ENCODE results near the gene ARL16.
A peak's percentile ranks its signal among the peaks of the same experiment; 100 is the strongest.

ARL16 gene

GRCh38 chr17:81722184-81723120 lies 38.9 kb upstream of the ARL16 start:
- Mint-ChIP-seq H3K27me3 (ENCODE audit: low read depth) (peaks cover 3% of the 10 kb centered on the region), H3K4me3 (no peak overlapping the region), H3K4me1 (no peaks in the 10 kb centered on the region), H3K36me3 (ENCODE audit: low read depth) (no peaks in the 10 kb centered on the region), H3K27ac (no peak overlapping the region), H3K9me3 (no peaks in the 10 kb centered on the region)
- TF ChIP-seq CTCF (IDR thresholded peaks at IDR 0.05; ENCODE audit: unreplicated experiment in 3 of 3), result no peak

GRCh38 chr17:81720267-81721071 lies 36.9 kb upstream of the ARL16 start:
- no peak for TF ChIP-seq CTCF (IDR thresholded peaks at IDR 0.05; ENCODE audit: unreplicated experiment in 3 of 3)

GRCh38 chr17:81719410-81720266 lies 36.0 kb upstream of the ARL16 start:
- no peaks in the 10 kb centered on the region for H3K9me3 Mint-ChIP-seq
- no peak overlapping the region for H3K4me3 Mint-ChIP-seq
- H3K27ac Mint-ChIP-seq, result no peak overlapping the region
- no peaks in the 10 kb centered on the region for H3K36me3 Mint-ChIP-seq (ENCODE audit: low read depth)
- no peaks in the 10 kb centered on the region for H3K4me1 Mint-ChIP-seq
- no peaks in the 10 kb centered on the region for H3K27me3 Mint-ChIP-seq (ENCODE audit: low read depth)
- TF ChIP-seq CTCF (IDR thresholded peaks at IDR 0.05; ENCODE audit: unreplicated experiment in 3 of 3), result no peak

More at GRCh38 chr17:81720267-81721071, 36.9 kb upstream of the ARL16 start:
- Mint-ChIP-seq H3K36me3 (ENCODE audit: low read depth) (no peaks in the 10 kb centered on the region), H3K27me3 (ENCODE audit: low read depth) (no peaks in the 10 kb centered on the region), H3K4me3 (no peak overlapping the region), H3K9me3 (no peaks in the 10 kb centered on the region), H3K4me1 (no peaks in the 10 kb centered on the region), H3K27ac (no peak overlapping the region)

- H3K9me3 Mint-ChIP-seq, result no peaks in the 10 kb centered on the region
- peak overlapping the region in 1 of 3 experiments; percentile 26 for H3K4me3 Mint-ChIP-seq
- H3K27ac Mint-ChIP-seq, result no peak overlapping the region
- H3K4me1 Mint-ChIP-seq, result peaks cover 6% of the 10 kb centered on the region
- no peaks in the 10 kb centered on the region for H3K36me3 Mint-ChIP-seq (ENCODE audit: low read depth)
- H3K27me3 Mint-ChIP-seq (ENCODE audit: low read depth), result no peaks in the 10 kb centered on the region
- no peak for TF ChIP-seq CTCF (IDR thresholded peaks at IDR 0.05; ENCODE audit: unreplicated experiment in 3 of 3)
Observed at GRCh38 chr17:81717766-81718089, 34.1 kb upstream of the ARL16 start.

GRCh38 chr17:81717049-81717765 lies 33.6 kb upstream of the ARL16 start:
- H3K36me3 Mint-ChIP-seq (ENCODE audit: low read depth), result no peaks in the 10 kb centered on the region
- no peak for TF ChIP-seq CTCF (IDR thresholded peaks at IDR 0.05; ENCODE audit: unreplicated experiment in 3 of 3)
- no peak overlapping the region for H3K27ac Mint-ChIP-seq
- H3K27me3 Mint-ChIP-seq (ENCODE audit: low read depth), result no peaks in the 10 kb centered on the region
- no peak overlapping the region for H3K4me3 Mint-ChIP-seq
- no peaks in the 10 kb centered on the region for H3K9me3 Mint-ChIP-seq
- peaks cover 8% of the 10 kb centered on the region for H3K4me1 Mint-ChIP-seq
